ENCODE results near the gene SLC4A9.
"Not testable (repeated sequence)": the region's sequence is repeated elsewhere in the genome, so short reads cannot be mapped to it uniquely, and the experiment has no call there.

The SLC4A9 gene

GRCh38 chr5:140339636-140340035, 20.4 kb upstream of the SLC4A9 start:
- Histone ChIP-seq H3K4me1 (ENCODE audit: insufficient read depth, low read length) (peaks cover 74% of the 10 kb centered on the region), H3K27ac (ENCODE audit: low read depth, low read length) (no peak overlapping the region), H3K9ac (ENCODE audit: low read length) (no peak overlapping the region), H3K27me3 (ENCODE audit: control insufficient read depth in 1 of 2, insufficient read depth in 2 of 2, low read length in 2 of 2) (no peaks in the 10 kb centered on the region), H3K4me3 (ENCODE audit: low read depth in 1 of 2, low read length in 2 of 2) (no peak overlapping the region), H3K36me3 (ENCODE audit: insufficient read depth, low read length) (peaks cover 35% of the 10 kb centered on the region), H3K9me3 (ENCODE audit: low read length) (no peaks in the 10 kb centered on the region)

- H3K27ac ChIP-seq (ENCODE audit: low read depth, low read length), result no peak overlapping the region
- peaks cover 28% of the 10 kb centered on the region for H3K36me3 ChIP-seq (ENCODE audit: insufficient read depth, low read length)
- H3K9ac ChIP-seq (ENCODE audit: low read length), result no peak overlapping the region
- no peak overlapping the region for H3K4me3 ChIP-seq (ENCODE audit: low read depth in 1 of 2, low read length in 2 of 2)
- H3K4me1 ChIP-seq (ENCODE audit: insufficient read depth, low read length), result peaks cover 78% of the 10 kb centered on the region
- H3K9me3 ChIP-seq (ENCODE audit: low read length), result no peaks in the 10 kb centered on the region
- H3K27me3 ChIP-seq (ENCODE audit: control insufficient read depth in 1 of 2, insufficient read depth in 2 of 2, low read length in 2 of 2), result no peaks in the 10 kb centered on the region
These were observed 19.3 kb upstream of the SLC4A9 start for GRCh38 chr5:140340605-140341121.

GRCh38 chr5:140341591-140341990, 18.4 kb upstream of the SLC4A9 start:
- no peak overlapping the region for H3K9ac ChIP-seq (ENCODE audit: low read length)
- no peak overlapping the region for H3K4me3 ChIP-seq (ENCODE audit: low read depth in 1 of 2, low read length in 2 of 2)

GRCh38 chr5:140342287-140342686, 17.7 kb upstream of the SLC4A9 start:
- Histone ChIP-seq H3K27me3 (ENCODE audit: control insufficient read depth in 1 of 2, insufficient read depth in 2 of 2, low read length in 2 of 2) (no peaks in the 10 kb centered on the region), H3K9ac (ENCODE audit: low read length) (no peak overlapping the region), H3K4me1 (ENCODE audit: insufficient read depth, low read length) (peaks cover 67% of the 10 kb centered on the region), H3K27ac (ENCODE audit: low read depth, low read length) (no peak overlapping the region), H3K36me3 (ENCODE audit: insufficient read depth, low read length) (peaks cover 28% of the 10 kb centered on the region), H3K9me3 (ENCODE audit: low read length) (no peaks in the 10 kb centered on the region), H3K4me3 (ENCODE audit: low read depth in 1 of 2, low read length in 2 of 2) (peak overlapping the region in 1 of 2 donors; percentile 15)

More at GRCh38 chr5:140341591-140341990, 18.4 kb upstream of the SLC4A9 start:
- H3K9me3 ChIP-seq (ENCODE audit: low read length), result no peaks in the 10 kb centered on the region
- peak overlapping the region; percentile 35 for H3K27ac ChIP-seq (ENCODE audit: low read depth, low read length)
- H3K36me3 ChIP-seq (ENCODE audit: insufficient read depth, low read length), result peaks cover 28% of the 10 kb centered on the region
- no peaks in the 10 kb centered on the region for H3K27me3 ChIP-seq (ENCODE audit: control insufficient read depth in 1 of 2, insufficient read depth in 2 of 2, low read length in 2 of 2)
- peaks cover 68% of the 10 kb centered on the region for H3K4me1 ChIP-seq (ENCODE audit: insufficient read depth, low read length)

- no peaks in the 10 kb centered on the region for H3K27me3 ChIP-seq (ENCODE audit: control insufficient read depth in 1 of 2, insufficient read depth in 2 of 2, low read length in 2 of 2)
- H3K27ac ChIP-seq (ENCODE audit: low read depth, low read length), result no peak overlapping the region
- no peak overlapping the region for H3K9ac ChIP-seq (ENCODE audit: low read length)
- H3K36me3 ChIP-seq (ENCODE audit: insufficient read depth, low read length), result peaks cover 28% of the 10 kb centered on the region
- H3K4me1 ChIP-seq (ENCODE audit: insufficient read depth, low read length), result peaks cover 64% of the 10 kb centered on the region
- H3K9me3 ChIP-seq (ENCODE audit: low read length), result no peaks in the 10 kb centered on the region
- H3K4me3 ChIP-seq (ENCODE audit: low read depth in 1 of 2, low read length in 2 of 2), result no peak overlapping the region
These were observed 17.1 kb upstream of the SLC4A9 start for GRCh38 chr5:140342896-140343295.

GRCh38 chr5:140343849-140344248, 16.1 kb upstream of the SLC4A9 start:
- H3K4me1 ChIP-seq (ENCODE audit: insufficient read depth, low read length), result peaks cover 55% of the 10 kb centered on the region
- not testable (repeated sequence) for H3K4me3 ChIP-seq (ENCODE audit: low read depth in 1 of 2, low read length in 2 of 2); H3K9ac ChIP-seq (ENCODE audit: low read length); H3K9me3 ChIP-seq (ENCODE audit: low read length); H3K27ac ChIP-seq (ENCODE audit: low read depth, low read length); H3K27me3 ChIP-seq (ENCODE audit: control insufficient read depth in 1 of 2, insufficient read depth in 2 of 2, low read length in 2 of 2)
- peaks cover 28% of the 10 kb centered on the region for H3K36me3 ChIP-seq (ENCODE audit: insufficient read depth, low read length)

- Histone ChIP-seq H3K36me3 (ENCODE audit: insufficient read depth, low read length) (peaks cover 28% of the 10 kb centered on the region), H3K4me1 (ENCODE audit: insufficient read depth, low read length) (peaks cover 53% of the 10 kb centered on the region)
These were observed 15.1 kb upstream of the SLC4A9 start for GRCh38 chr5:140344683-140345423.

GRCh38 chr5:140345919-140346347, 14.1 kb upstream of the SLC4A9 start:
- Histone ChIP-seq H3K9ac (ENCODE audit: low read length) (peak overlapping the region; percentile 53), H3K36me3 (ENCODE audit: insufficient read depth, low read length) (peaks cover 23% of the 10 kb centered on the region), H3K9me3 (ENCODE audit: low read length) (no peaks in the 10 kb centered on the region), H3K4me3 (ENCODE audit: low read depth in 1 of 2, low read length in 2 of 2) (peak overlapping the region; percentile 72 to 73), H3K4me1 (ENCODE audit: insufficient read depth, low read length) (peaks cover 48% of the 10 kb centered on the region), H3K27me3 (ENCODE audit: control insufficient read depth in 1 of 2, insufficient read depth in 2 of 2, low read length in 2 of 2) (no peaks in the 10 kb centered on the region), H3K27ac (ENCODE audit: low read depth, low read length) (peak overlapping the region; percentile 78)

More at GRCh38 chr5:140344683-140345423, 15.1 kb upstream of the SLC4A9 start:
- Histone ChIP-seq H3K27me3 (ENCODE audit: control insufficient read depth in 1 of 2, insufficient read depth in 2 of 2, low read length in 2 of 2) (no peaks in the 10 kb centered on the region), H3K9ac (ENCODE audit: low read length) (peak overlapping the region; percentile 13), H3K4me3 (ENCODE audit: low read depth in 1 of 2, low read length in 2 of 2) (peak overlapping the region in 1 of 2 donors; percentile 73), H3K27ac (ENCODE audit: low read depth, low read length) (no peak overlapping the region), H3K9me3 (ENCODE audit: low read length) (no peaks in the 10 kb centered on the region)

- peak within 1 kb of the TSS; percentile 72 to 73 for H3K4me3 ChIP-seq (ENCODE audit: low read depth in 1 of 2, low read length in 2 of 2)
- H3K9ac ChIP-seq (ENCODE audit: low read length), result peak within 1 kb of the TSS; percentile 53
- peaks cover 19% of the 10 kb centered on the region for H3K36me3 ChIP-seq (ENCODE audit: insufficient read depth, low read length)
- H3K4me1 ChIP-seq (ENCODE audit: insufficient read depth, low read length), result peaks cover 43% of the 10 kb centered on the region
- no peaks in the 10 kb centered on the region for H3K27me3 ChIP-seq (ENCODE audit: control insufficient read depth in 1 of 2, insufficient read depth in 2 of 2, low read length in 2 of 2)
- H3K9me3 ChIP-seq (ENCODE audit: low read length), result no peaks in the 10 kb centered on the region
- H3K27ac ChIP-seq (ENCODE audit: low read depth, low read length), result peak within 1 kb of the TSS; percentile 78
These were observed 13.4 kb upstream of the SLC4A9 start, which contains the start of gene HBEGF for GRCh38 chr5:140346348-140347221. Gene HBEGF, minus strand, starts transcription at chr5:140346603. Its CDS starts 275 bp downstream, at chr5:140346328.

GRCh38 chr5:140347360-140347759, 12.6 kb upstream of the SLC4A9 start:
- Histone ChIP-seq H3K36me3 (ENCODE audit: insufficient read depth, low read length) (peaks cover 13% of the 10 kb centered on the region), H3K4me1 (ENCODE audit: insufficient read depth, low read length) (peaks cover 37% of the 10 kb centered on the region)

GRCh38 chr5:140348104-140348503, 11.9 kb upstream of the SLC4A9 start:
- H3K9ac ChIP-seq (ENCODE audit: low read length), result no peak overlapping the region

More at GRCh38 chr5:140347360-140347759, 12.6 kb upstream of the SLC4A9 start:
- Histone ChIP-seq H3K9ac (ENCODE audit: low read length) (no peak overlapping the region), H3K27me3 (ENCODE audit: control insufficient read depth in 1 of 2, insufficient read depth in 2 of 2, low read length in 2 of 2) (no peaks in the 10 kb centered on the region), H3K4me3 (ENCODE audit: low read depth in 1 of 2, low read length in 2 of 2) (peak overlapping the region in 1 of 2 donors; percentile 73), H3K9me3 (ENCODE audit: low read length) (no peaks in the 10 kb centered on the region), H3K27ac (ENCODE audit: low read depth, low read length) (peak overlapping the region; percentile 78)

More at GRCh38 chr5:140348104-140348503, 11.9 kb upstream of the SLC4A9 start:
- H3K4me1 ChIP-seq (ENCODE audit: insufficient read depth, low read length), result peaks cover 32% of the 10 kb centered on the region
- H3K27me3 ChIP-seq (ENCODE audit: control insufficient read depth in 1 of 2, insufficient read depth in 2 of 2, low read length in 2 of 2), result no peaks in the 10 kb centered on the region
- H3K36me3 ChIP-seq (ENCODE audit: insufficient read depth, low read length), result peaks cover 6% of the 10 kb centered on the region
- no peaks in the 10 kb centered on the region for H3K9me3 ChIP-seq (ENCODE audit: low read length)
- no peak overlapping the region for H3K4me3 ChIP-seq (ENCODE audit: low read depth in 1 of 2, low read length in 2 of 2)
- no peak overlapping the region for H3K27ac ChIP-seq (ENCODE audit: low read depth, low read length)

Measured in muscle layer of colon (tissue), 2 donors.